Endodermal cell (in vitro differentiated cells): ENCODE measurements around the gene RNF125. TPM values are rescaled to one million over a fixed set of nuclear protein-coding genes. Genes with fewer than 3 reads are reported as not detected.
"Not testable (repeated sequence)": the region's sequence is repeated elsewhere in the genome, so short reads cannot be mapped to it uniquely, and the experiment has no call there.

ENCODE experiments used
- DNase-seq: peaks from one replicate; pipeline ENCODE4 v3.0.0-alpha.2; 2017
- H3K27ac ChIP-seq: 2 replicates; pipeline ENCODE4 v1.5.1; 2013; ENCODE audit warnings: mild to moderate bottlenecking, low read depth, low read length, moderate library complexity
- H3K27me3 ChIP-seq: 2 replicates; pipeline ENCODE4 v1.6.1; 2013; ENCODE audit warnings: mild to moderate bottlenecking, low read length, moderate library complexity; ENCODE audit not compliant: insufficient read depth, control insufficient read depth, poor library complexity, severe bottlenecking
- H3K36me3 ChIP-seq: 2 replicates; pipeline ENCODE4 v1.7.0; 2013; ENCODE audit warnings: mild to moderate bottlenecking, low read length, moderate library complexity; ENCODE audit not compliant: control insufficient read depth, insufficient read depth
- H3K4me1 ChIP-seq: one replicate; pipeline ENCODE4 v1.7.0; 2013; ENCODE audit warnings: low read length; ENCODE audit not compliant: control insufficient read depth, insufficient read depth
- H3K4me3 ChIP-seq: 2 replicates; pipeline ENCODE4 v1.5.1; 2013; ENCODE audit warnings: mild to moderate bottlenecking, low read length, moderate library complexity
- H3K9ac ChIP-seq: 2 replicates; pipeline ENCODE4 v1.6.1; 2013; ENCODE audit warnings: mild to moderate bottlenecking, low read length, moderate library complexity; ENCODE audit not compliant: poor library complexity, severe bottlenecking; ENCODE audit errors: extremely low read depth
- H3K9me3 ChIP-seq: 2 replicates; pipeline ENCODE4 v1.6.1; 2013; ENCODE audit warnings: mild to moderate bottlenecking, low read length, moderate library complexity; ENCODE audit not compliant: control insufficient read depth
- H3K27ac Mint-ChIP-seq: 2 replicates; pipeline ENCODE4 v1.8.0; 2020; ENCODE audit warnings: mixed read lengths
- H3K27me3 Mint-ChIP-seq: 2 replicates; pipeline ENCODE4 v1.8.0; 2021; ENCODE audit warnings: mild to moderate bottlenecking, mixed read lengths; ENCODE audit not compliant: insufficient read depth
- H3K36me3 Mint-ChIP-seq: 2 replicates; pipeline ENCODE4 v1.8.0; 2020; ENCODE audit warnings: low read depth, mixed read lengths
- H3K4me1 Mint-ChIP-seq: 2 replicates; pipeline ENCODE4 v1.8.0; 2020; ENCODE audit warnings: mixed read lengths
- H3K4me3 Mint-ChIP-seq: 2 replicates; pipeline ENCODE4 v1.8.0; 2020; ENCODE audit warnings: mild to moderate bottlenecking, moderate library complexity, mixed read lengths
- H3K9me3 Mint-ChIP-seq: 2 replicates; pipeline ENCODE4 v1.8.0; 2020; ENCODE audit warnings: mild to moderate bottlenecking, mixed read lengths
- WGBS, 2 experiments: methylation state at CpG; one replicate each; pipeline versions ENCODE4 v1.1.5 to v1.1.7; 2013; ENCODE audit warnings: missing lambda C conversion rate in 2 of 2, mixed read lengths in 1 of 2; ENCODE audit not compliant: insufficient coverage in 1 of 2, insufficient read length in 1 of 2; 5-methylcytosine and 5-hydroxymethylcytosine counted together
- total RNA-seq, 2 donors: library from RNA; stranded (reverse); fragmentation: NEBNext Ultra II Directional in 1 of 2; extraction: Animal tissue kit (Norgen Biotek cat#: 25700) in 1 of 2; gene quantifications; 2 replicates in 1 of 2; 3 replicates in 1 of 2; pipeline ENCODE4 v1.2.1, GENCODE V29; 2021
- TF ChIP-seq, protein P1 (sequence below): fragments of 200-600 bp; sonication (generic); conservative IDR thresholded peaks from 2 replicates; pipeline ENCODE4 v1.5.0; 2021; ENCODE audit warnings: antibody characterized with exemption, mild to moderate bottlenecking

Gene RNF125
- total RNA-seq, 2 donors from 2014 or later, result 19.3 to 29.3 TPM

DNA sequence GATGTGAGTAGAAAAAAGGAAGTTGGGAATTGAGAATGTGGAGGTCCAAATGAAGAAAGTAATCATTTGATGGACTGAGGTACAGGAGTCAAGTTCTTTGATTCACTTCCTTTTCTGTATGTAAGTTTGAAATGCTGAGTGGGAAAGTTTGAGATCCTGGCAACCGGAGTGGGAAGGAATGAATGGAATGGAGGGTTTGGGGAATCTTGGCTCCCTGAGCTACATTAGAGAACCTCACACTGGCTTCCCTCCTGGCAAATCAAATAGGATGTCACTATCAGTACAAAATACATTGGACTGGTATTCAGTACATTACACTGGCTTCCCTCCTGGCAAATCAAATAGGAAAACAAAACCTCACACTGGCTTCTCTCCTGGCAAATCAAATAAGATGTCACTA is 63.3 kb downstream of the RNF125 start:
- Histone ChIP-seq H3K36me3 (no peaks in the 10 kb centered on the region), H3K27ac (no peak overlapping the region), H3K27me3 (no peaks in the 10 kb centered on the region), H3K4me1 (peaks cover 4% of the 10 kb centered on the region), H3K9ac (no peak overlapping the region), H3K9me3 (no peaks in the 10 kb centered on the region), H3K4me3 (no peak overlapping the region)
- no peak for DNase-seq
- H3K4me1 Mint-ChIP-seq, result peaks cover 6% of the 10 kb centered on the region
- WGBS, 2 experiments, result 90% methylated on average over 1 of the region's 1 CpG; no CpG with 5 or more reads in 1 of the 2 experiments
- TF ChIP-seq, protein P1, sequence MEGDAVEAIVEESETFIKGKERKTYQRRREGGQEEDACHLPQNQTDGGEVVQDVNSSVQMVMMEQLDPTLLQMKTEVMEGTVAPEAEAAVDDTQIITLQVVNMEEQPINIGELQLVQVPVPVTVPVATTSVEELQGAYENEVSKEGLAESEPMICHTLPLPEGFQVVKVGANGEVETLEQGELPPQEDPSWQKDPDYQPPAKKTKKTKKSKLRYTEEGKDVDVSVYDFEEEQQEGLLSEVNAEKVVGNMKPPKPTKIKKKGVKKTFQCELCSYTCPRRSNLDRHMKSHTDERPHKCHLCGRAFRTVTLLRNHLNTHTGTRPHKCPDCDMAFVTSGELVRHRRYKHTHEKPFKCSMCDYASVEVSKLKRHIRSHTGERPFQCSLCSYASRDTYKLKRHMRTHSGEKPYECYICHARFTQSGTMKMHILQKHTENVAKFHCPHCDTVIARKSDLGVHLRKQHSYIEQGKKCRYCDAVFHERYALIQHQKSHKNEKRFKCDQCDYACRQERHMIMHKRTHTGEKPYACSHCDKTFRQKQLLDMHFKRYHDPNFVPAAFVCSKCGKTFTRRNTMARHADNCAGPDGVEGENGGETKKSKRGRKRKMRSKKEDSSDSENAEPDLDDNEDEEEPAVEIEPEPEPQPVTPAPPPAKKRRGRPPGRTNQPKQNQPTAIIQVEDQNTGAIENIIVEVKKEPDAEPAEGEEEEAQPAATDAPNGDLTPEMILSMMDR, result no peak
- H3K27ac Mint-ChIP-seq, result no peak overlapping the region
- no peaks in the 10 kb centered on the region for H3K36me3 Mint-ChIP-seq
- no peaks in the 10 kb centered on the region for H3K27me3 Mint-ChIP-seq
- H3K9me3 Mint-ChIP-seq, result no peaks in the 10 kb centered on the region
- no peak overlapping the region for H3K4me3 Mint-ChIP-seq

DNA sequence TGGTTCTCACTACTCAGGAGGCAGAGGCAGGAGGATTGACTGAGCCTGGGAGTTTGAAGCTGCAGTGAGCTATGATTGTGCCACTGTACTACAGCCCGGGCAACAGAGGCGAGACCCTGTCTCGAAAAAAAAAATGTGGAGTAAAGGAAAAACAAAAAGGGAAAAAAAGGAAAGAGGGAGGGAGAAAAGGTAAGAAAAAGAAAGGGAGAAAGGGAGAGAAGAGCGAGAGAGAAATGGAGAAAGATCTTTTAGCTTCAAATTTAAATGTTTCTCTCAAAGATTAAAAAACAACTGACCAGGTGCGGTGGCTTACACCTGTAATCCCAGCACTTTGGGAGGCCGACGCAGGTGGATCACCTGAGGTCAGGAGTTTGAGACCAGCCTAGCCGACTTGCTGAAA is 65.2 kb downstream of the RNF125 start:
- H3K9me3 ChIP-seq, result no peaks in the 10 kb centered on the region
- WGBS, 2 experiments, result 82 to 90% methylated on average over 3 to 8 of the region's 8 CpGs
- H3K36me3 ChIP-seq, result no peaks in the 10 kb centered on the region

DNA sequence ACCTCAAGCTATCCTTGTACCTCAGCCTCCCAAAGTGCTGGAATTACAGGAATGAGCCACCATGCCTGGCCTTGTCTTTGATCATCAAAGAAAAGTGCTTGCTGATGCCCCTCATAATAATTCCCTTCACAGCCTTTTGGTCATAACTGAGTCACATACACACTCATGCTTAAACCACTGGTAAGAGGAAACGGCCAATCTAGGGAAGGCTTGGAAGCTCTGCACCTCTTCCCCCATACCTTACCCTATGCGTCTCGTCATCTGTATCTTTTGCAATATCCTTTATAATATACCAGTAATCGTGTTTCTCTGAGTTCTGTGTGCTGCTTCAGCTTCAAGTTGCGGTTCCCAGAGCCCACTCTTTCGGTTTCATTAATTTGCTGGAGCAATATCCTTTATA is 68.3 kb downstream of the RNF125 start:
- TF ChIP-seq, protein P1, result no peak

More for the DNA sequence above, 65.2 kb downstream of the RNF125 start:
- Histone ChIP-seq H3K27me3 (no peaks in the 10 kb centered on the region), H3K4me3 (no peak overlapping the region), H3K9ac (no peak overlapping the region), H3K27ac (no peak overlapping the region), H3K4me1 (peaks cover 4% of the 10 kb centered on the region)
- DNase-seq, result no peak
- TF ChIP-seq, protein P1, result no peak
- H3K9me3 Mint-ChIP-seq, result no peaks in the 10 kb centered on the region
- H3K4me3 Mint-ChIP-seq, result no peak overlapping the region
- no peak overlapping the region for H3K27ac Mint-ChIP-seq
- H3K4me1 Mint-ChIP-seq, result peaks cover 6% of the 10 kb centered on the region
- no peaks in the 10 kb centered on the region for H3K27me3 Mint-ChIP-seq
- no peaks in the 10 kb centered on the region for H3K36me3 Mint-ChIP-seq

DNA sequence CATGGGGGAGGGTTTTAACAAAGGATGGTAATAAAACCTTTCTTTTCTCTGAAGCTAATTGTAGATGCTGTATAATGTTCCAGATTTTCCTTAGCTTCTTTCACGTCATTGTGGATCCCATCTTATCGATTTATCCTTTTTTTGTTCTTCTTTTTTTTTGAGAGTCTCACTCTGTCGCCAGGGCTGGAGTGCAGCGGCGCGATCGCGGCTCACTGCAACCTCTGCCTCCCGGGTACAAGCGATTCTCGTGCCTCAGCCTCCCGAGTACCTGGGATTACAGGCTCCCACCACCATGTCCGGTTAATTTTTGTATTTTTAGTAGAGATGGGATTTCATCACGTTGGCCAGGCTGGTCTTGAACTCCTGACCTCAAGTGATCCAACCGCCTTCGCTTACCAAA is 72.2 kb downstream of the RNF125 start:
- peaks cover 17% of the 10 kb centered on the region for H3K36me3 ChIP-seq
- WGBS, 2 experiments, result 95 to 96% methylated on average over 16 of the region's 16 CpGs
- not testable (repeated sequence) for H3K9me3 Mint-ChIP-seq, H3K27me3 ChIP-seq, H3K27ac ChIP-seq, H3K4me1 ChIP-seq, H3K4me3 ChIP-seq, H3K27me3 Mint-ChIP-seq, H3K9ac ChIP-seq, H3K9me3 ChIP-seq, DNase-seq, H3K27ac Mint-ChIP-seq
- H3K36me3 Mint-ChIP-seq, result peaks cover 22% of the 10 kb centered on the region
- peaks cover 11% of the 10 kb centered on the region for H3K4me1 Mint-ChIP-seq
- H3K4me3 Mint-ChIP-seq, result peak overlapping the region; percentile 16

More for the DNA sequence above, 68.3 kb downstream of the RNF125 start:
- no peak for DNase-seq
- peaks cover 6% of the 10 kb centered on the region for H3K4me1 Mint-ChIP-seq
- H3K36me3 Mint-ChIP-seq, result no peaks in the 10 kb centered on the region
- Histone ChIP-seq H3K4me1 (peaks cover 4% of the 10 kb centered on the region), H3K9ac (no peak overlapping the region), H3K4me3 (no peak overlapping the region), H3K36me3 (no peaks in the 10 kb centered on the region), H3K9me3 (no peaks in the 10 kb centered on the region), H3K27me3 (no peaks in the 10 kb centered on the region), H3K27ac (no peak overlapping the region)
- H3K4me3 Mint-ChIP-seq, result no peak overlapping the region
- H3K27ac Mint-ChIP-seq, result no peak overlapping the region
- H3K9me3 Mint-ChIP-seq, result no peaks in the 10 kb centered on the region
- H3K27me3 Mint-ChIP-seq, result no peaks in the 10 kb centered on the region
- WGBS, 2 experiments, result 94 to 95% methylated on average over 5 to 6 of the region's 6 CpGs
